Fibroblast of peridontal ligament (primary cell): ENCODE measurements around the gene BMPER.

Source experiments
- DNase-seq: peaks from one replicate; pipeline ENCODE4 v3.0.0-alpha.2; 2010; ENCODE audit errors: extremely low read depth

BMPER gene

GRCh38 chr7:34026481-34027190, 121.3 kb downstream of the BMPER start:
- peak; percentile 62 for DNase-seq

GRCh38 chr7:34031156-34031555, 125.8 kb downstream of the BMPER start:
- no peak for DNase-seq

GRCh38 chr7:34034728-34035127, 129.4 kb downstream of the BMPER start:
- DNase-seq: no peak

GRCh38 chr7:34036051-34036920, 130.9 kb downstream of the BMPER start:
- no peak for DNase-seq

GRCh38 chr7:34036972-34037792, 131.8 kb downstream of the BMPER start:
- no peak for DNase-seq

GRCh38 chr7:34038816-34039470, 133.6 kb downstream of the BMPER start:
- peak; percentile 83 for DNase-seq

- peak; percentile 51 for DNase-seq
Observed at GRCh38 chr7:34041707-34042106, 136.4 kb downstream of the BMPER start.

GRCh38 chr7:34042406-34042805, 137.1 kb downstream of the BMPER start:
- DNase-seq: no peak

- peak; percentile 89 for DNase-seq
Observed at GRCh38 chr7:34043461-34044305, 138.3 kb downstream of the BMPER start.

- no peak for DNase-seq
Observed at GRCh38 chr7:34044306-34044643, 138.9 kb downstream of the BMPER start.

GRCh38 chr7:34044734-34045353, 139.5 kb downstream of the BMPER start:
- DNase-seq: no peak

- peak; percentile 37 for DNase-seq
Observed at GRCh38 chr7:34048445-34048844, 143.1 kb downstream of the BMPER start.

GRCh38 chr7:34054075-34054474, 148.7 kb downstream of the BMPER start:
- no peak for DNase-seq

- no peak for DNase-seq
Observed at GRCh38 chr7:34057136-34057535, 151.8 kb downstream of the BMPER start.

- no peak for DNase-seq
Observed at GRCh38 chr7:34057956-34058355, 152.6 kb downstream of the BMPER start.

- peak; percentile 45 for DNase-seq
Observed at GRCh38 chr7:34058801-34059135, 153.4 kb downstream of the BMPER start.

- DNase-seq: no peak
Observed at GRCh38 chr7:34059136-34059828, 153.9 kb downstream of the BMPER start.

GRCh38 chr7:34060196-34060947, 155.0 kb downstream of the BMPER start:
- DNase-seq: peak; percentile 77

- peak; percentile 92 for DNase-seq
Observed at GRCh38 chr7:34061149-34061548, 155.8 kb downstream of the BMPER start.
